ENCODE measurements around the gene GNAL. TPM values are rescaled to one million over a fixed set of nuclear protein-coding genes. Genes with fewer than 3 reads are reported as not detected.

Gene GNAL
- total RNA-seq, 1 experiment from 2014 or later = 0.44 TPM

DNA sequence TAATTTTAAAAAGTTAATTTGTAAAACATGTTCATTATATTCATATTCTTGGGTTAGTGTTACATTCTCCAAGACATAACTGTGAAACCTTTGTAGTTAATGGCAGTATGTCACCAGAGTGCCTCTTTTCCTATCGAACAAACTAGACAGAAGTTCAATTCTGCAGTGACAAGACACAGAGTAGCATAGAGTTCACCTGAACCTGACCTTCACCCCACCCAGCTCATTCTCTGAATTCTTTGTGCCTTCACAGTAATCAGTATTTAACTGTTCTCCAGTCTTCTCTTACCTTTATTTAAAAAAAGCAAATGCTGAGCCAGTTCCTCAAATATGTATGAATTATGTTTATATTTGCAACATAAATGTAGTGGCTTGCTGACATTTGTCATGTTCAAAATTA, 109.2 kb downstream of the GNAL start:
- no peak for TF ChIP-seq TCF7L2 (IDR thresholded peaks at IDR 0.05; ENCODE audit: low read depth, low read length)
- TF ChIP-seq POLR2AphosphoS5 (IDR thresholded peaks at IDR 0.05; ENCODE audit: low read depth, low read length) = no peak
- TF ChIP-seq, protein P1, sequence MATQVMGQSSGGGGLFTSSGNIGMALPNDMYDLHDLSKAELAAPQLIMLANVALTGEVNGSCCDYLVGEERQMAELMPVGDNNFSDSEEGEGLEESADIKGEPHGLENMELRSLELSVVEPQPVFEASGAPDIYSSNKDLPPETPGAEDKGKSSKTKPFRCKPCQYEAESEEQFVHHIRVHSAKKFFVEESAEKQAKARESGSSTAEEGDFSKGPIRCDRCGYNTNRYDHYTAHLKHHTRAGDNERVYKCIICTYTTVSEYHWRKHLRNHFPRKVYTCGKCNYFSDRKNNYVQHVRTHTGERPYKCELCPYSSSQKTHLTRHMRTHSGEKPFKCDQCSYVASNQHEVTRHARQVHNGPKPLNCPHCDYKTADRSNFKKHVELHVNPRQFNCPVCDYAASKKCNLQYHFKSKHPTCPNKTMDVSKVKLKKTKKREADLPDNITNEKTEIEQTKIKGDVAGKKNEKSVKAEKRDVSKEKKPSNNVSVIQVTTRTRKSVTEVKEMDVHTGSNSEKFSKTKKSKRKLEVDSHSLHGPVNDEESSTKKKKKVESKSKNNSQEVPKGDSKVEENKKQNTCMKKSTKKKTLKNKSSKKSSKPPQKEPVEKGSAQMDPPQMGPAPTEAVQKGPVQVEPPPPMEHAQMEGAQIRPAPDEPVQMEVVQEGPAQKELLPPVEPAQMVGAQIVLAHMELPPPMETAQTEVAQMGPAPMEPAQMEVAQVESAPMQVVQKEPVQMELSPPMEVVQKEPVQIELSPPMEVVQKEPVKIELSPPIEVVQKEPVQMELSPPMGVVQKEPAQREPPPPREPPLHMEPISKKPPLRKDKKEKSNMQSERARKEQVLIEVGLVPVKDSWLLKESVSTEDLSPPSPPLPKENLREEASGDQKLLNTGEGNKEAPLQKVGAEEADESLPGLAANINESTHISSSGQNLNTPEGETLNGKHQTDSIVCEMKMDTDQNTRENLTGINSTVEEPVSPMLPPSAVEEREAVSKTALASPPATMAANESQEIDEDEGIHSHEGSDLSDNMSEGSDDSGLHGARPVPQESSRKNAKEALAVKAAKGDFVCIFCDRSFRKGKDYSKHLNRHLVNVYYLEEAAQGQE (IDR thresholded peaks at IDR 0.05; ENCODE audit: insufficient read depth in 1 of 2, low read depth in 2 of 2, low read length in 1 of 2) = no peak
- TF ChIP-seq, protein P2, sequence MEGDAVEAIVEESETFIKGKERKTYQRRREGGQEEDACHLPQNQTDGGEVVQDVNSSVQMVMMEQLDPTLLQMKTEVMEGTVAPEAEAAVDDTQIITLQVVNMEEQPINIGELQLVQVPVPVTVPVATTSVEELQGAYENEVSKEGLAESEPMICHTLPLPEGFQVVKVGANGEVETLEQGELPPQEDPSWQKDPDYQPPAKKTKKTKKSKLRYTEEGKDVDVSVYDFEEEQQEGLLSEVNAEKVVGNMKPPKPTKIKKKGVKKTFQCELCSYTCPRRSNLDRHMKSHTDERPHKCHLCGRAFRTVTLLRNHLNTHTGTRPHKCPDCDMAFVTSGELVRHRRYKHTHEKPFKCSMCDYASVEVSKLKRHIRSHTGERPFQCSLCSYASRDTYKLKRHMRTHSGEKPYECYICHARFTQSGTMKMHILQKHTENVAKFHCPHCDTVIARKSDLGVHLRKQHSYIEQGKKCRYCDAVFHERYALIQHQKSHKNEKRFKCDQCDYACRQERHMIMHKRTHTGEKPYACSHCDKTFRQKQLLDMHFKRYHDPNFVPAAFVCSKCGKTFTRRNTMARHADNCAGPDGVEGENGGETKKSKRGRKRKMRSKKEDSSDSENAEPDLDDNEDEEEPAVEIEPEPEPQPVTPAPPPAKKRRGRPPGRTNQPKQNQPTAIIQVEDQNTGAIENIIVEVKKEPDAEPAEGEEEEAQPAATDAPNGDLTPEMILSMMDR (IDR thresholded peaks at IDR 0.05) = no peak
- no peak for TF ChIP-seq SIN3A (IDR thresholded peaks at IDR 0.05; ENCODE audit: borderline replicate concordance, insufficient read depth, low read depth, low read length)
- H3K27me3 ChIP-seq (ENCODE audit: control insufficient read depth, insufficient read depth, low read length) = no peaks in the 10 kb centered on the region; the same call in 1 of the 2 replicates
- no peaks in the 10 kb centered on the region for H3K36me3 ChIP-seq (ENCODE audit: control insufficient read depth, insufficient read depth, low read length)
- DNase-seq (ENCODE audit: low read depth, low spot score) = no peak
- H3K4me1 ChIP-seq (ENCODE audit: control insufficient read depth, insufficient read depth, low read length) = no peaks in the 10 kb centered on the region
- intact Hi-C loops (cut with micrococcal nuclease; ENCODE audit: unreplicated experiment) (no loop called here), in situ Hi-C loops (cut with HindIII; ENCODE audit: low pct_unique_long_range_greater_than_20kb, low sequenced_read_pairs) (no loop called here)
- ChIA-PET POLR2A (no interaction called here), CTCF (no interaction called here)
- no peak overlapping the region for H3K27ac ChIP-seq (ENCODE audit: low read length)
- no TSS peak for BruUV-seq (replicated peaks)
- ATAC-seq = no peak
- H3K4me3 ChIP-seq (ENCODE audit: low read depth in 2 of 2, low read length in 2 of 2) = no peak overlapping the region
- no peaks in the 10 kb centered on the region for H3K9me3 ChIP-seq (ENCODE audit: control insufficient read depth, insufficient read depth, low read depth, low read length)

DNA sequence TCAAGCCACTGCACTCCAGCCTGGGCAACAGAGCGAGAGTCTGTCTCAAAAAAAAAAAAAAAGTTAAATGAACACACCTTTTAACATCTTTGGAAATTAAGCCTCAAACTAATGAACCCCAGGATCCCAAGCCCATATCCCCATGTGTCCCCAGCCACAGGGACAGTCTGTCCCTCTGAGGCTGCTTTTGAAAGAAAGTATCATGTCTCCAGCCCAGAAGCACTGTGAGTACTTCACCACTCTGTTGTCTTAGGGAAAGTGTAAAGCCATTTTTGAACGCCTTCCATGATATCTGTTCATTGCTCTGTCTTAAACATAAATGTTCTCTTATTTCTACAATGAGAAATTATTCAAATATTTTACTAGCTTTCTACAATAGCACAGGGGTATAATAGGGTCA, 110.0 kb downstream of the GNAL start:
- ATAC-seq (no peak), DNase-seq (ENCODE audit: low read depth, low spot score) (no peak)
- no peaks in the 10 kb centered on the region for H3K36me3 ChIP-seq (ENCODE audit: control insufficient read depth, insufficient read depth, low read length)
- intact Hi-C loops (cut with micrococcal nuclease; ENCODE audit: unreplicated experiment) = no loop called here
- ChIA-PET POLR2A (no interaction called here), CTCF (interaction anchor here (0.5 kb wide), 1 partner anchor 19 kb away, joined by 4 read pairs; no protein-coding TSS in a partner anchor)
- no TSS peak for BruUV-seq (replicated peaks)
- TF ChIP-seq POLR2AphosphoS5 (IDR thresholded peaks at IDR 0.05; ENCODE audit: low read depth, low read length) = no peak
- H3K27ac ChIP-seq (ENCODE audit: low read length) = no peak overlapping the region
- H3K9me3 ChIP-seq (ENCODE audit: control insufficient read depth, insufficient read depth, low read depth, low read length) = no peaks in the 10 kb centered on the region
- in situ Hi-C loops (cut with HindIII; ENCODE audit: low pct_unique_long_range_greater_than_20kb, low sequenced_read_pairs) = no loop called here
- no peak overlapping the region for H3K4me3 ChIP-seq (ENCODE audit: low read depth in 2 of 2, low read length in 2 of 2)
- no peaks in the 10 kb centered on the region; the same call in 1 of the 2 replicates for H3K27me3 ChIP-seq (ENCODE audit: control insufficient read depth, insufficient read depth, low read length)
- no peaks in the 10 kb centered on the region for H3K4me1 ChIP-seq (ENCODE audit: control insufficient read depth, insufficient read depth, low read length)

DNA sequence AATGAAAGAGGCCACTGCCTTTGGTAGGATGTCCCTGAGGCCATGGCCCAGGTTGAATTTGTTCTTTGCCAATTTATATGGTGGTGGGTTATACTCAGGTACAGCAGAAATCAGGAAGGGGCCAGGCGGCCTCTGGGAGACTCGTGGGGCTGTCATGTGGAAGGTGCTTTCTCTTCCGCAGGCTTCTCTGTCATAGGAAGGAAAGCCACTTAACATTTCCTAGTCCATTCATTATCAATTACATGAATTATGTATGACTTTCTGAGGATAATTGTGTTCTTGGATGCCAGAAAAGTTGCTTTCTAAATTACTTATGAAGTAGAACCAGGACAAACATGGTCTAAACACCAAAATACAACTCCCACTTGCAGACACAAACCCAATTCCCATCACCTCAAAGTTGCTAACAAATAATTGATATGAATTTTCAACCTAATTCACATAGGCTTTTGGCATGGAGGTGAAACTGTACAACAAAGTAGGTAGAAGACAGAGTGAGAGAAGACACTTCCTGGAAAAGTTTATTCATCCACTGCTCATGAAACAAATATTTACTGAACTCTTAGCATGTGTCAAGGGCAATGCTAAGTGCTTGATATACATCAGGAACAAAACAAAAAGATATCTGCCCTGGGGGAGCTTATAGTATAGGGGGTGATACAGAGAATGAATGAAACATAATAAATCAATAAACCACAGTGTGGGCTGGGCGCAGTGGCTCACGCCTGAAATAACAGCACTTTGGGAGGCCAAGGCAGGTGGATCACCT, 111.7 kb downstream of the GNAL start:
- DNase-seq (ENCODE audit: low read depth, low spot score) = no peak
- H3K9me3 ChIP-seq (ENCODE audit: control insufficient read depth, insufficient read depth, low read depth, low read length) = no peaks in the 10 kb centered on the region
- H3K27ac ChIP-seq (ENCODE audit: low read length) = no peak overlapping the region
- ATAC-seq = no peak
- H3K4me3 ChIP-seq (ENCODE audit: low read depth in 2 of 2, low read length in 2 of 2) = no peak overlapping the region
- ChIA-PET CTCF (no interaction called here), POLR2A (no interaction called here)
- no peaks in the 10 kb centered on the region for H3K36me3 ChIP-seq (ENCODE audit: control insufficient read depth, insufficient read depth, low read length)
- H3K27me3 ChIP-seq (ENCODE audit: control insufficient read depth, insufficient read depth, low read length) = no peaks in the 10 kb centered on the region; the same call in 1 of the 2 replicates
- BruUV-seq (replicated peaks) = no TSS peak
- intact Hi-C loops (cut with micrococcal nuclease; ENCODE audit: unreplicated experiment) (no loop called here), in situ Hi-C loops (cut with HindIII; ENCODE audit: low pct_unique_long_range_greater_than_20kb, low sequenced_read_pairs) (no loop called here)
- TF ChIP-seq POLR2AphosphoS5 (IDR thresholded peaks at IDR 0.05; ENCODE audit: low read depth, low read length) = no peak
- no peaks in the 10 kb centered on the region for H3K4me1 ChIP-seq (ENCODE audit: control insufficient read depth, insufficient read depth, low read length)

All from Panc1 (cell line).